Lung microvascular endothelial cell (primary cell): ENCODE results near the gene GORASP2. TPM values are rescaled to one million over a fixed set of nuclear protein-coding genes. Genes with fewer than 3 reads are reported as not detected.

Source experiments
- DNase-seq, 2 donors: peaks; one replicate each; pipeline versions ENCODE4 v3.0.0 to v3.0.0-alpha.2; 2010; ENCODE audit warnings: low read depth in 2 of 2
- total RNA-seq: library from RNA; depleted of rRNA; stranded (reverse); fragments of >200 nt; gene quantifications from 2 replicates; pipeline ENCODE4 v1.2.1, GENCODE V29; 2014

The GORASP2 gene
- total RNA-seq, 1 donor from 2014 or later, result 23.0 TPM

- no peak for DNase-seq
Observed at GRCh38 chr2:170965446-170966225, 36.6 kb downstream of the GORASP2 start.

- no peak for DNase-seq
Observed at GRCh38 chr2:170966648-170967396, 37.8 kb downstream of the GORASP2 start.

GRCh38 chr2:170967553-170967952, 38.5 kb downstream of the GORASP2 start:
- no peak for DNase-seq

- no peak for DNase-seq
Observed at GRCh38 chr2:170968205-170969003, 39.4 kb downstream of the GORASP2 start.

- no peak for DNase-seq
Observed at GRCh38 chr2:170969030-170969429, 40.0 kb downstream of the GORASP2 start.

GRCh38 chr2:170969872-170970496, 40.9 kb downstream of the GORASP2 start:
- DNase-seq, result no peak

GRCh38 chr2:170971071-170971470, 42.0 kb downstream of the GORASP2 start:
- no peak for DNase-seq

- DNase-seq, result no peak
Observed at GRCh38 chr2:170972296-170973224, 43.5 kb downstream of the GORASP2 start.

- no peak for DNase-seq
Observed at GRCh38 chr2:170973225-170973491, 44.1 kb downstream of the GORASP2 start.

- peak; percentile 77 to 93 for DNase-seq
Observed at GRCh38 chr2:170973492-170974303, 44.6 kb downstream of the GORASP2 start.

GRCh38 chr2:170974304-170974993, 45.4 kb downstream of the GORASP2 start:
- no peak for DNase-seq

GRCh38 chr2:170975127-170975942, 46.3 kb downstream of the GORASP2 start:
- no peak for DNase-seq

- no peak for DNase-seq
Observed at GRCh38 chr2:170975943-170976270, 46.9 kb downstream of the GORASP2 start.

- no peak for DNase-seq
Observed at GRCh38 chr2:170984079-170984478, 55.0 kb downstream of the GORASP2 start.

- no peak for DNase-seq
Observed at GRCh38 chr2:170985407-170985806, 56.4 kb downstream of the GORASP2 start.

GRCh38 chr2:170986566-170987258, 57.7 kb downstream of the GORASP2 start:
- DNase-seq, result no peak

GRCh38 chr2:170991398-170992182, 62.5 kb downstream of the GORASP2 start:
- no peak for DNase-seq
